DND-41 (cell line): Measurements from ENCODE around the gene SLC16A1.

Experiments used
- ATAC-seq: fragments of 200-7000 bp; cut with Tn5 transposase; 3 replicates; pipeline ENCODE4 v1.9.1; 2021; ENCODE audit warnings: low read depth; ENCODE audit not compliant: insufficient read depth
- DNase-seq: peaks from one replicate; pipeline ENCODE4 v3.0.0-alpha.2; 2020
- H2AFZ ChIP-seq: 2 replicates; pipeline ENCODE4 v1.6.0; 2012; ENCODE audit warnings: low read depth, low read length
- H3K27ac ChIP-seq: 2 replicates; pipeline ENCODE4 v1.5.1; 2012; ENCODE audit warnings: low read length, inconsistent platforms
- H3K27me3 ChIP-seq: fragments of 200-600 bp; sonication (generic); 2 replicates; pipeline ENCODE4 v1.6.0; 2012; ENCODE audit warnings: low read length, mild to moderate bottlenecking, inconsistent platforms; ENCODE audit not compliant: insufficient read depth, poor library complexity
- H3K36me3 ChIP-seq: 2 replicates; pipeline ENCODE4 v1.5.1; 2012; ENCODE audit warnings: low read length, inconsistent platforms; ENCODE audit not compliant: insufficient read depth
- H3K4me1 ChIP-seq: 2 replicates; pipeline ENCODE4 v1.5.1; 2012; ENCODE audit warnings: mild to moderate bottlenecking, low read length; ENCODE audit not compliant: insufficient read depth
- H3K4me2 ChIP-seq: 2 replicates; pipeline ENCODE4 v1.6.0; 2012; ENCODE audit warnings: mild to moderate bottlenecking, moderate library complexity, low read length, inconsistent platforms; ENCODE audit not compliant: insufficient read depth
- H3K4me3 ChIP-seq, 2 experiments: fragments of 200-600 bp in 1 of 2; shearing (Covaris generic) in 1 of 2; 2 replicates each; pipeline ENCODE4 v1.5.1; 2012 to 2016; ENCODE audit warnings: inconsistent platforms in 2 of 2, low read length in 2 of 2, mild to moderate bottlenecking in 2 of 2, low read depth in 1 of 2, moderate library complexity in 1 of 2
- H3K79me2 ChIP-seq: 2 replicates; pipeline ENCODE4 v1.6.0; 2012; ENCODE audit warnings: low read length, inconsistent platforms; ENCODE audit not compliant: insufficient read depth
- H3K9ac ChIP-seq: 2 replicates; pipeline ENCODE4 v1.6.0; 2012; ENCODE audit warnings: low read depth, mild to moderate bottlenecking, inconsistent platforms, low read length, moderate library complexity
- H3K9me3 ChIP-seq: 2 replicates; pipeline ENCODE4 v1.5.1; 2012; ENCODE audit warnings: low read length, moderate library complexity, mild to moderate bottlenecking, inconsistent platforms; ENCODE audit not compliant: insufficient read depth, severe bottlenecking
- H4K20me1 ChIP-seq: 2 replicates; pipeline ENCODE4 v1.6.0; 2012; ENCODE audit warnings: low read length; ENCODE audit not compliant: insufficient read depth
- CTCF ChIP-seq: IDR thresholded peaks from 2 replicates; pipeline ENCODE4 v1.5.1; 2012; ENCODE audit warnings: borderline replicate concordance, low read length, moderate library complexity, mild to moderate bottlenecking; ENCODE audit not compliant: poor library complexity, severe bottlenecking; ENCODE audit errors: extremely low read depth
- EZH2 ChIP-seq: IDR thresholded peaks from 3 replicates; pipeline ENCODE4 v1.6.1; 2012; ENCODE audit warnings: borderline replicate concordance, low read depth, mild to moderate bottlenecking, moderate library complexity, low read length, inconsistent platforms; ENCODE audit not compliant: severe bottlenecking

Gene SLC16A1

GRCh38 chr1:112954017-112954650 lies 1.9 kb downstream of the SLC16A1 start:
- Histone ChIP-seq H3K36me3 (peaks cover 7% of the 10 kb centered on the region; the same call in 1 of the 2 replicates), H3K9ac (peak overlapping the region; percentile 91), H4K20me1 (peaks cover 45% of the 10 kb centered on the region; the same call in 1 of the 2 replicates), H3K4me2 (peak overlapping the region; percentile 87), H3K4me1 (peaks cover 60% of the 10 kb centered on the region), H3K27ac (peak overlapping the region; percentile 57; the same call in 1 of the 2 replicates), H2AFZ (no peak overlapping the region), H3K27me3 (no peaks in the 10 kb centered on the region), H3K79me2 (peaks cover 100% of the 10 kb centered on the region), H3K4me3 (peak overlapping the region; percentile 61 to 96; a peak in 3 of 4 replicates), H3K9me3 (no peaks in the 10 kb centered on the region)
- TF ChIP-seq CTCF, result no peak
- TF ChIP-seq EZH2, result no peak
- no peak for DNase-seq
- no peak for ATAC-seq

- TF ChIP-seq CTCF (no peak), EZH2 (no peak)
- Histone ChIP-seq H3K79me2 (peaks cover 100% of the 10 kb centered on the region), H3K4me1 (peaks cover 38% of the 10 kb centered on the region), H3K27ac (no peak overlapping the region), H4K20me1 (peaks cover 44% of the 10 kb centered on the region; the same call in 1 of the 2 replicates), H3K36me3 (peaks cover 2% of the 10 kb centered on the region; the same call in 1 of the 2 replicates), H3K4me2 (peak overlapping the region; percentile 25; the same call in 1 of the 2 replicates), H3K9ac (no peak overlapping the region), H2AFZ (no peak overlapping the region), H3K4me3 (no peak overlapping the region), H3K9me3 (no peaks in the 10 kb centered on the region), H3K27me3 (no peaks in the 10 kb centered on the region)
- ATAC-seq (no peak), DNase-seq (no peak)
These were observed 5.6 kb downstream of the SLC16A1 start for GRCh38 chr1:112950426-112950825.

GRCh38 chr1:112946683-112947082 lies 9.3 kb downstream of the SLC16A1 start:
- H3K36me3 ChIP-seq, result peaks cover 22% of the 10 kb centered on the region
- DNase-seq, result no peak
- peaks cover 42% of the 10 kb centered on the region; the same call in 1 of the 2 replicates for H4K20me1 ChIP-seq
- H2AFZ ChIP-seq, result no peak overlapping the region
- H3K9ac ChIP-seq, result no peak overlapping the region
- no peaks in the 10 kb centered on the region for H3K9me3 ChIP-seq
- no peak for ATAC-seq
- TF ChIP-seq EZH2 (no peak), CTCF (no peak)
- H3K79me2 ChIP-seq, result peaks cover 98% of the 10 kb centered on the region
- no peak overlapping the region for H3K4me2 ChIP-seq
- peaks cover 8% of the 10 kb centered on the region; the same call in 1 of the 2 replicates for H3K4me1 ChIP-seq
- no peaks in the 10 kb centered on the region for H3K27me3 ChIP-seq
- no peak overlapping the region for H3K4me3 ChIP-seq
- H3K27ac ChIP-seq, result no peak overlapping the region
